Measurements from ENCODE around the gene NID1. TPM values are rescaled to one million over a fixed set of nuclear protein-coding genes. Genes with fewer than 3 reads are reported as not detected.

The NID1 gene
- total and polyA plus RNA-seq, 9 of the 15 experiments (the other 6 are each of a cell fraction or from before 2014, with no cell fraction given): 0.22 TPM; not detected in 8

DNA sequence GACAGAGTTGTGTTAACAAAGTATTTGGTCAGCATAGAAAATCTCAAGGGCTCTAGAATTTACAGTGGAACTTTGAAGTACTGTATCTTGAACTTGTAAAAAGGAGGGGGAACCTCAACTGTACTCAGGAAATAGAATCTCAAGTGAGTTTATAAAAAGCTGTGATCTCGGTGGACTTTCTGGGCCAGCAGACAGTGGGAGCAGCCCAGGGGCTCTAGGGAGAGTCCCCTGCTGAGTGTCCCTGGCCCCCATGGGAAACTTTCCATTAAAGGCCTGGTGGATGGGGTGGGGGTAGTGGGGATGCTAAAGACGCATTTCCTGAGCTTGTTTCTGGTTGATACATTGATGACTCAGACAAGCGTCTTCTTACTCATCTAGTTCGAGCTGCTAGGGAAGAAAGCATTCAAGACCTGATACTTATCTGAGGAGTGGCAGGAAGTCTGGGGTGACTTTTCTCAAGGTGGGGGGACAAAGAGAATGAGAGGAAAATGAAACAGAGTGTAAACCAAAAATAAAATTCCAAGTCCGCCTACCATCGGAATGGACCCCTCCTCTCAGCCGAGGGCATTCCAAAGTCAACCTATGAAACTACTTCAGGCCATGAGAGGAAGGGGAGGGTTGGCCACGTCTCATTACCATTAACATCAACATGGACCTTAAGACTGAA is 65.5 kb downstream of the NID1 start (continued):
- TF ChIP-seq, protein P1, sequence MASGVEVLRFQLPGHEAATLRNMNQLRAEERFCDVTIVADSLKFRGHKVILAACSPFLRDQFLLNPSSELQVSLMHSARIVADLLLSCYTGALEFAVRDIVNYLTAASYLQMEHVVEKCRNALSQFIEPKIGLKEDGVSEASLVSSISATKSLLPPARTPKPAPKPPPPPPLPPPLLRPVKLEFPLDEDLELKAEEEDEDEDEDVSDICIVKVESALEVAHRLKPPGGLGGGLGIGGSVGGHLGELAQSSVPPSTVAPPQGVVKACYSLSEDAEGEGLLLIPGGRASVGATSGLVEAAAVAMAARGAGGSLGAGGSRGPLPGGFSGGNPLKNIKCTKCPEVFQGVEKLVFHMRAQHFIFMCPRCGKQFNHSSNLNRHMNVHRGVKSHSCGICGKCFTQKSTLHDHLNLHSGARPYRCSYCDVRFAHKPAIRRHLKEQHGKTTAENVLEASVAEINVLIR (CRISPR knock-in tag; IDR thresholded peaks at IDR 0.05): no peak
- TF ChIP-seq GATAD2B (IDR thresholded peaks at IDR 0.05; ENCODE audit: borderline replicate concordance) (no peak), ZKSCAN8 (CRISPR knock-in tag; IDR thresholded peaks at IDR 0.05) (no peak), POLR2AphosphoS5 (IDR thresholded peaks at IDR 0.05; ENCODE audit: control insufficient read depth, insufficient read depth, low read depth, low read length) (no peak), ZNF12 (CRISPR knock-in tag; IDR thresholded peaks at IDR 0.05) (no peak), TEAD1 (CRISPR knock-in tag; IDR thresholded peaks at IDR 0.05) (no peak), ZC3H8 (IDR thresholded peaks at IDR 0.05) (no peak), TBP (optimal IDR thresholded peaks at IDR 0.05; ENCODE audit: low read depth, low read length) (no peak), WHSC1 (IDR thresholded peaks at IDR 0.05; ENCODE audit: low read length) (no peak), RB1 (IDR thresholded peaks at IDR 0.05; ENCODE audit: low read depth) (no peak), NR2F6 (CRISPR knock-in tag; IDR thresholded peaks at IDR 0.05) (no peak), RCOR1 (IDR thresholded peaks at IDR 0.05; ENCODE audit: borderline replicate concordance in 1 of 2, low read depth in 2 of 2, low read length in 2 of 2) (peak in 1 of 2 experiments; percentile 17; a peak in 1 of 4 replicates), ZFP36 (IDR thresholded peaks at IDR 0.05; ENCODE audit: low read depth, low read length, partially characterized antibody) (no peak), CXXC5 (CRISPR knock-in tag; IDR thresholded peaks at IDR 0.05) (peak; percentile 37; the same call in 1 of the 2 replicates), DDX20 (tag; IDR thresholded peaks at IDR 0.05; ENCODE audit: low read depth) (no peak), TCFL5 (CRISPR knock-in tag; conservative IDR thresholded peaks at IDR 0.05) (no peak), ATF1 (CRISPR knock-in tag; IDR thresholded peaks at IDR 0.05) (no peak), ATF1 (tag; IDR thresholded peaks at IDR 0.05) (0 out of 2 replicates have a peak, but pooled peaks have one; percentile 16), TFAM (CRISPR knock-in tag; conservative IDR thresholded peaks at IDR 0.05) (no peak), EP300 (IDR thresholded peaks at IDR 0.05; ENCODE audit: low read length) (peak; percentile 14; the same call in 1 of the 2 replicates), MYNN (IDR thresholded peaks at IDR 0.05) (peak; percentile 70; the same call in 1 of the 2 replicates), MYNN (CRISPR knock-in tag; IDR thresholded peaks at IDR 0.05) (no peak)
- TF ChIP-seq, protein P2, sequence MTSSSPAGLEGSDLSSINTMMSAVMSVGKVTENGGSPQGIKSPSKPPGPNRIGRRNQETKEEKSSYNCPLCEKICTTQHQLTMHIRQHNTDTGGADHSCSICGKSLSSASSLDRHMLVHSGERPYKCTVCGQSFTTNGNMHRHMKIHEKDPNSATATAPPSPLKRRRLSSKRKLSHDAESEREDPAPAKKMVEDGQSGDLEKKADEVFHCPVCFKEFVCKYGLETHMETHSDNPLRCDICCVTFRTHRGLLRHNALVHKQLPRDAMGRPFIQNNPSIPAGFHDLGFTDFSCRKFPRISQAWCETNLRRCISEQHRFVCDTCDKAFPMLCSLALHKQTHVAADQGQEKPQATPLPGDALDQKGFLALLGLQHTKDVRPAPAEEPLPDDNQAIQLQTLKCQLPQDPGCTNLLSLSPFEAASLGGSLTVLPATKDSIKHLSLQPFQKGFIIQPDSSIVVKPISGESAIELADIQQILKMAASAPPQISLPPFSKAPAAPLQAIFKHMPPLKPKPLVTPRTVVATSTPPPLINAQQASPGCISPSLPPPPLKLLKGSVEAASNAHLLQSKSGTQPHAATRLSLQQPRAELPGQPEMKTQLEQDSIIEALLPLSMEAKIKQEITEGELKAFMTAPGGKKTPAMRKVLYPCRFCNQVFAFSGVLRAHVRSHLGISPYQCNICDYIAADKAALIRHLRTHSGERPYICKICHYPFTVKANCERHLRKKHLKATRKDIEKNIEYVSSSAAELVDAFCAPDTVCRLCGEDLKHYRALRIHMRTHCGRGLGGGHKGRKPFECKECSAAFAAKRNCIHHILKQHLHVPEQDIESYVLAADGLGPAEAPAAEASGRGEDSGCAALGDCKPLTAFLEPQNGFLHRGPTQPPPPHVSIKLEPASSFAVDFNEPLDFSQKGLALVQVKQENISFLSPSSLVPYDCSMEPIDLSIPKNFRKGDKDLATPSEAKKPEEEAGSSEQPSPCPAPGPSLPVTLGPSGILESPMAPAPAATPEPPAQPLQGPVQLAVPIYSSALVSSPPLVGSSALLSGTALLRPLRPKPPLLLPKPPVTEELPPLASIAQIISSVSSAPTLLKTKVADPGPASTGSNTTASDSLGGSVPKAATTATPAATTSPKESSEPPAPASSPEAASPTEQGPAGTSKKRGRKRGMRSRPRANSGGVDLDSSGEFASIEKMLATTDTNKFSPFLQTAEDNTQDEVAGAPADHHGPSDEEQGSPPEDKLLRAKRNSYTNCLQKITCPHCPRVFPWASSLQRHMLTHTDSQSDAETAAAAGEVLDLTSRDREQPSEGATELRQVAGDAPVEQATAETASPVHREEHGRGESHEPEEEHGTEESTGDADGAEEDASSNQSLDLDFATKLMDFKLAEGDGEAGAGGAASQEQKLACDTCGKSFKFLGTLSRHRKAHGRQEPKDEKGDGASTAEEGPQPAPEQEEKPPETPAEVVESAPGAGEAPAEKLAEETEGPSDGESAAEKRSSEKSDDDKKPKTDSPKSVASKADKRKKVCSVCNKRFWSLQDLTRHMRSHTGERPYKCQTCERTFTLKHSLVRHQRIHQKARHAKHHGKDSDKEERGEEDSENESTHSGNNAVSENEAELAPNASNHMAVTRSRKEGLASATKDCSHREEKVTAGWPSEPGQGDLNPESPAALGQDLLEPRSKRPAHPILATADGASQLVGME (CRISPR knock-in tag; IDR thresholded peaks at IDR 0.05): no peak
- TF ChIP-seq, protein P3, sequence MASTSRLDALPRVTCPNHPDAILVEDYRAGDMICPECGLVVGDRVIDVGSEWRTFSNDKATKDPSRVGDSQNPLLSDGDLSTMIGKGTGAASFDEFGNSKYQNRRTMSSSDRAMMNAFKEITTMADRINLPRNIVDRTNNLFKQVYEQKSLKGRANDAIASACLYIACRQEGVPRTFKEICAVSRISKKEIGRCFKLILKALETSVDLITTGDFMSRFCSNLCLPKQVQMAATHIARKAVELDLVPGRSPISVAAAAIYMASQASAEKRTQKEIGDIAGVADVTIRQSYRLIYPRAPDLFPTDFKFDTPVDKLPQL (IDR thresholded peaks at IDR 0.05; ENCODE audit: extremely low read depth, insufficient read length): no peak

Measured in K562 (cell line).